GM12874 (cell line): ENCODE measurements around the gene FAM13B.

Source experiments
- CTCF ChIP-seq: IDR thresholded peaks from 2 replicates; pipeline ENCODE4 v1.5.1; 2011; ENCODE audit warnings: low read depth, mild to moderate bottlenecking, control low read depth, low read length, moderate library complexity; ENCODE audit not compliant: insufficient read depth

The FAM13B gene

GRCh38 chr5:137891849-137892248 lies 141.0 kb downstream of the FAM13B start:
- no peak for TF ChIP-seq CTCF

GRCh38 chr5:137890845-137891244 lies 142.0 kb downstream of the FAM13B start:
- TF ChIP-seq CTCF = no peak

GRCh38 chr5:137888863-137889759 lies 143.8 kb downstream of the FAM13B start, which contains the start of gene PKD2L2:
TSS of gene PKD2L2 (plus strand) at chr5:137889457. CDS start at chr5:137889492, 35 bp downstream.
- TF ChIP-seq CTCF = no peak

GRCh38 chr5:137888466-137888862 lies 144.4 kb downstream of the FAM13B start:
- no peak for TF ChIP-seq CTCF
